NB4 (cell line): ENCODE data around the gene ERICH2.

ENCODE experiments used
- POLR2A ChIP-seq: IDR thresholded peaks from 2 replicates; pipeline ENCODE4 v1.6.1; 2011; ENCODE audit warnings: mild to moderate bottlenecking; ENCODE audit not compliant: insufficient read length; ENCODE audit errors: extremely low read depth
- TF ChIP-seq, protein P1 (sequence below): IDR thresholded peaks from one replicate; pipeline ENCODE4 v1.5.1; 2012; ENCODE audit warnings: low read depth, low read length

DNA sequence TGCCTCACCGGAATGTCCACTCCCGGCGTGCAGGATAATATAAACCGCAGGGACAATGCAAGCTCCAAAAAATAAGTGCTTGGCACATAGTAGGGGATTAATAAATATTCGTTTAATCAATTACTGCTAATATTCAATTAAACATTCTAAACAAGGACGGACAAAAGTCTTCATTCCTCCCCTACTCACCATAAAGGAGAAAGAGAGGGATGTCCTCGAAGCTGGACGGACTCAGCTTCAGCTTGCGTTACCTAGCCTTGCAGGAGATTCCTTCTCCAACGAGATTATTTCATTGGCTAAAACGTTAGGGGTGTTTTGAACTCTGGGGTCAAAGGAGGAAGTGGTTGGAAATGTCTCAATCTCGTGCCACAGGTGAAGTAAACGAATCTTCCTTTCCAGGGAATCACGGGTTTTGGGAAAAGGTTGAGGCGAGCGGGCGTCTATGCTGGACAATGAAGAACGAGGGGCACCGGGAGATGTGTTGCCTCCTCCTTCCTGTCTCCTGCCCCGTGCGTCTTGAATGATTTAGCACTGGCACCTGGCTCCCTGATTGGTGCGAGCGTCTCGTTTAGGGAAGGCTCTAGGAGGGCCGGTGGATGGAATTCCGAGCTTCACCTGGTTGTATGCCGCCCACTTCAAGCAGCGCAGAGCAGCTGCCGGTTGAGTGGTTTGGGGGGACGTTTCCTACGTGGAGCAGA, 44.5 kb downstream of the ERICH2 start:
- no peak for TF ChIP-seq POLR2A
- TF ChIP-seq, protein P1, sequence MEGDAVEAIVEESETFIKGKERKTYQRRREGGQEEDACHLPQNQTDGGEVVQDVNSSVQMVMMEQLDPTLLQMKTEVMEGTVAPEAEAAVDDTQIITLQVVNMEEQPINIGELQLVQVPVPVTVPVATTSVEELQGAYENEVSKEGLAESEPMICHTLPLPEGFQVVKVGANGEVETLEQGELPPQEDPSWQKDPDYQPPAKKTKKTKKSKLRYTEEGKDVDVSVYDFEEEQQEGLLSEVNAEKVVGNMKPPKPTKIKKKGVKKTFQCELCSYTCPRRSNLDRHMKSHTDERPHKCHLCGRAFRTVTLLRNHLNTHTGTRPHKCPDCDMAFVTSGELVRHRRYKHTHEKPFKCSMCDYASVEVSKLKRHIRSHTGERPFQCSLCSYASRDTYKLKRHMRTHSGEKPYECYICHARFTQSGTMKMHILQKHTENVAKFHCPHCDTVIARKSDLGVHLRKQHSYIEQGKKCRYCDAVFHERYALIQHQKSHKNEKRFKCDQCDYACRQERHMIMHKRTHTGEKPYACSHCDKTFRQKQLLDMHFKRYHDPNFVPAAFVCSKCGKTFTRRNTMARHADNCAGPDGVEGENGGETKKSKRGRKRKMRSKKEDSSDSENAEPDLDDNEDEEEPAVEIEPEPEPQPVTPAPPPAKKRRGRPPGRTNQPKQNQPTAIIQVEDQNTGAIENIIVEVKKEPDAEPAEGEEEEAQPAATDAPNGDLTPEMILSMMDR = no peak
